GM13977 (cell line): Measurements from ENCODE around the gene SNCAIP.

Experiments used
- DNase-seq: peaks from one replicate; pipeline ENCODE4 v3.0.0; 2012; ENCODE audit warnings: low spot score
- CTCF ChIP-seq: IDR thresholded peaks from 2 replicates; pipeline ENCODE4 v1.5.1; 2012; ENCODE audit warnings: mild to moderate bottlenecking, control low read depth; ENCODE audit not compliant: insufficient read depth; ENCODE audit errors: extremely low read depth, missing control alignments
- in situ Hi-C: fragments of 300-500 bp; cut with MboI; formaldehyde crosslinking; loops from one replicate; pipeline ENCODE4 v1.12.0; 2022; ENCODE audit warnings: low sequenced_read_pairs, low pct_unique_long_range_greater_than_20kb, mixed read lengths, inconsistent platforms; ENCODE audit not compliant: unreplicated experiment

The SNCAIP gene

GRCh38 chr5:122297587-122298298 lies 14.3 kb upstream of the SNCAIP start:
- no peak for DNase-seq
- in situ Hi-C loops, result no loop called here
- no peak for TF ChIP-seq CTCF

GRCh38 chr5:122300374-122300773 lies 11.7 kb upstream of the SNCAIP start:
- in situ Hi-C loops, result no loop called here
- no peak for DNase-seq

GRCh38 chr5:122301016-122301415 lies 11.0 kb upstream of the SNCAIP start:
- in situ Hi-C loops, result no loop called here
- no peak for DNase-seq
- no peak for TF ChIP-seq CTCF

More at GRCh38 chr5:122300374-122300773, 11.7 kb upstream of the SNCAIP start:
- no peak for TF ChIP-seq CTCF

GRCh38 chr5:122304471-122305215 lies 7.4 kb upstream of the SNCAIP start:
- TF ChIP-seq CTCF, result no peak
- in situ Hi-C loops, result no loop called here
- no peak for DNase-seq

GRCh38 chr5:122306461-122306860 lies 5.6 kb upstream of the SNCAIP start:
- DNase-seq, result no peak
- no peak for TF ChIP-seq CTCF
- in situ Hi-C loops, result no loop called here

- in situ Hi-C loops, result no loop called here
- TF ChIP-seq CTCF, result no peak
- DNase-seq, result no peak
Measured at GRCh38 chr5:122310889-122311288, 1.1 kb upstream of the SNCAIP start.
